ENCODE results near the gene KCNE3.

GRCh38 chr11:74473382-74474173, 6.2 kb upstream of the KCNE3 start:
- TF ChIP-seq CTCF (IDR thresholded peaks at IDR 0.05; ENCODE audit: low read depth, low read length) (no peak), EZH2phosphoT487 (IDR thresholded peaks at IDR 0.05; ENCODE audit: low read depth) (no peak)
